ENCODE results near the gene ST3GAL4. TPM values are rescaled to one million over a fixed set of nuclear protein-coding genes. Genes with fewer than 3 reads are reported as not detected.
A peak's percentile ranks its signal among the peaks of the same experiment; 100 is the strongest.

Gene ST3GAL4
- total and polyA plus RNA-seq, 2 of the 8 experiments (the other 6 are each of a cell fraction or from before 2014, with no cell fraction given): 15.6 to 20.0 TPM

- no peak overlapping the region for H3K56ac ChIP-seq (replicated peaks; ENCODE audit: insufficient read length, low read depth, low read length)
- H3K23me2 ChIP-seq (ENCODE audit: low read depth, low read length): no peaks in the 10 kb centered on the region
- H2BK5ac ChIP-seq (ENCODE audit: low read depth, low read length): no peak overlapping the region
- no peak overlapping the region for H2BK15ac ChIP-seq (ENCODE audit: low read length)
- H3K27me3 ChIP-seq (replicated peaks in 1 of 4; ENCODE audit: control insufficient read depth in 3 of 4, extremely low read depth in 1 of 4, insufficient read depth in 3 of 4, low read length in 3 of 4): no peaks in the 10 kb centered on the region
- H4K5ac ChIP-seq (ENCODE audit: insufficient read length, low read depth, low read length): no peak overlapping the region
- H3K79me1 ChIP-seq (ENCODE audit: low read depth, low read length): no peaks in the 10 kb centered on the region
- no peak overlapping the region for H3K14ac ChIP-seq (ENCODE audit: insufficient read length)
- ChIA-PET CTCF (ENCODE audit: partially characterized antibody) (interaction anchor here (0.6 to 1.3 kb wide), 4 partner anchors 12 to 154 kb away, joined by 3 to 6 read pairs (median 4); no protein-coding TSS in a partner anchor), POLR2A (ENCODE audit: partially characterized antibody) (interaction anchor here (2.4 kb wide), 1 partner anchor 11 kb away, joined by 8 read pairs; no protein-coding TSS in a partner anchor)
- H4K91ac ChIP-seq (replicated peaks; ENCODE audit: insufficient read length, low read length): no peak overlapping the region
- H2BK20ac ChIP-seq (ENCODE audit: low read length): no peak overlapping the region
- H2AK5ac ChIP-seq (ENCODE audit: low read depth, low read length): no peak overlapping the region
- DNase-seq (ENCODE audit: low read depth in 1 of 2, low spot score in 2 of 2) (no peak), FAIRE-seq (no peak)
- no peak overlapping the region for H3K27ac ChIP-seq (ENCODE audit: low read depth, low read length)
- H3K9me3 ChIP-seq (ENCODE audit: insufficient read depth in 2 of 2, low read depth in 1 of 2, low read length in 1 of 2): no peaks in the 10 kb centered on the region
- 0 out of 2 replicates have a peak overlapping the region, but pooled peaks have one; percentile 9 for H4K8ac ChIP-seq (ENCODE audit: extremely low read depth, insufficient read depth, low read length)
- H4K20me1 ChIP-seq (replicated peaks in 1 of 2; ENCODE audit: control insufficient read depth in 1 of 2, insufficient read depth in 2 of 2, low read length in 2 of 2): peaks cover 0 to 2% of the 10 kb centered on the region in 2 experiments
- no peaks in the 10 kb centered on the region for H3K79me2 ChIP-seq (ENCODE audit: control insufficient read depth in 1 of 2, insufficient read depth in 2 of 2, low read length in 2 of 2)
- H2AFZ ChIP-seq (ENCODE audit: low read length): no peak overlapping the region
- H3K4me3 ChIP-seq (ENCODE audit: extremely low read depth in 1 of 4, insufficient read depth in 2 of 4, low read depth in 3 of 4, low read length in 4 of 4): no peak overlapping the region
- no peak overlapping the region for H3K23ac ChIP-seq (ENCODE audit: insufficient read length)
- 95% methylated on average over 5 of the region's 5 CpGs; no CpG with 5 or more reads in 1 of the 2 experiments for whole genome bisulfite sequencing, 2 experiments (ENCODE audit: extremely low coverage in 1 of 2, insufficient coverage in 1 of 2, insufficient read length in 1 of 2, insufficient replicate concordance in 2 of 2, low coverage in 1 of 2, low lambda C conversion rate in 2 of 2, missing lambda C conversion rate in 1 of 2)
- H3K9ac ChIP-seq (replicated peaks in 1 of 4; ENCODE audit: extremely low read depth in 1 of 4, low read depth in 3 of 4, low read length in 3 of 4): no peak overlapping the region
- no peak overlapping the region for H2BK12ac ChIP-seq (ENCODE audit: low read depth, low read length)
- no peak overlapping the region for H3K18ac ChIP-seq (ENCODE audit: extremely low read depth, low read length)
- TF ChIP-seq SIX5 (IDR thresholded peaks at IDR 0.05; ENCODE audit: low read depth, low read length) (no peak), KDM1A (IDR thresholded peaks at IDR 0.05; ENCODE audit: borderline replicate concordance, low read length) (no peak), RBBP5 (IDR thresholded peaks at IDR 0.05; ENCODE audit: borderline replicate concordance, low read depth, low read length) (no peak), SP2 (IDR thresholded peaks at IDR 0.05; ENCODE audit: low read length) (no peak), PHF8 (conservative IDR thresholded peaks at IDR 0.05; ENCODE audit: low read depth, low read length) (no peak), EGR1 (IDR thresholded peaks at IDR 0.05; ENCODE audit: borderline replicate concordance, low read depth, low read length) (no peak), SIRT6 (IDR thresholded peaks at IDR 0.05; ENCODE audit: low read length) (no peak), NANOG (IDR thresholded peaks at IDR 0.05; ENCODE audit: insufficient read depth, low read depth, low read length, poor library complexity, severe bottlenecking) (no peak)
- no peak overlapping the region for H3K4me2 ChIP-seq (ENCODE audit: insufficient read depth in 1 of 2, low read depth in 2 of 2, low read length in 2 of 2)
- H2BK120ac ChIP-seq (replicated peaks; ENCODE audit: low read depth, low read length): no peak overlapping the region
- peaks cover 0 to 11% (median under 1%) of the 10 kb centered on the region in 4 experiments; a peak in 4 of 8 replicates for H3K36me3 ChIP-seq (ENCODE audit: control insufficient read depth in 2 of 4, insufficient read depth in 4 of 4, low read length in 3 of 4)
- peaks cover 0 to 8% (median 3%) of the 10 kb centered on the region in 4 experiments; a peak in 2 of 7 replicates for H3K4me1 ChIP-seq (replicated peaks in 1 of 4; ENCODE audit: control insufficient read depth in 3 of 4, insufficient read depth in 4 of 4, low read length in 3 of 4)
- H3K4ac ChIP-seq (replicated peaks; ENCODE audit: insufficient read length, low read depth, low read length): no peak overlapping the region
These were observed 20.1 kb upstream of the ST3GAL4 start for GRCh38 chr11:126335463-126335760.
